Activated effector memory CD4-positive, alpha-beta T cell treated with anti-CD3 and anti-CD28 coated beads, Interleukin-2, amount 50 U/mL, for 16 hours (primary cell): ENCODE measurements around the gene EXD3.

Experiments
- DNase-seq: peaks from one replicate; pipeline ENCODE4 v3.0.0-alpha.2; 2020

Gene EXD3

GRCh38 chr9:137446851-137447471, 24.0 kb upstream of the EXD3 start:
- no peak for DNase-seq

- no peak for DNase-seq
Measured at GRCh38 chr9:137445930-137446431, 23.0 kb upstream of the EXD3 start.

GRCh38 chr9:137445275-137445807, 22.4 kb upstream of the EXD3 start:
- DNase-seq = peak; percentile 94

DNA sequence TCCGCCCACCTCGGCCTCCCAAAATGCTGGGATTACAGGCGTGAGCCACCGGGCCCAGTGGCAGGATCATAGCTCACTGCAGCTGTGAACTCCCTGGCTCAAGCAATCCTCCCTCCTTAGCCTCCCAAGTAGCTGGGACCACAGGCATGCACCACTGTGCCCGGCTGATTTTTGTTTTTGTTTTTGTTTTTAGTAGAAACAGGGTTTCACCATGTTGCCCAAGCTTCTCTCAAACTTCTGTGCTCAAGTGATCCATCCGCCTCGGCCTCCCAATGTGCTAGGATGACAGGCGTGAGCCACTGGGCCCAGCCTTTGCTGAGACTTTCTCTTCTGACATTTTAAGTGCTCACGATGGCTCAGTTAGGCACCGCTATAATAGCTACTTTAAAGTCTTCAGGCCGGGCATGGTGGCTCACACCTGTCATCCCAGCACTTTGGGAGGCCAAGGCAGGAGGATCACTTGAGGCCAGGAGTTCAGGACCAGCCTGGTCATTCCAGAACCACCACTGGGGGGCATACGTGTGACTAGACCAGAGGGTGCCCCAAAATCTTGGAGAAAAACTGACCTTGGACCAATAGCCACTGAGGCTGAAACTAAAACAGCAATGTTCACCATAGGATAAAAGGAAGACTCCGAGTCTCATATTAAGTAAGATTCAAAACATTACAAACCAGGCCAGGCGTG, 21.3 kb upstream of the EXD3 start:
- no peak for DNase-seq

DNA sequence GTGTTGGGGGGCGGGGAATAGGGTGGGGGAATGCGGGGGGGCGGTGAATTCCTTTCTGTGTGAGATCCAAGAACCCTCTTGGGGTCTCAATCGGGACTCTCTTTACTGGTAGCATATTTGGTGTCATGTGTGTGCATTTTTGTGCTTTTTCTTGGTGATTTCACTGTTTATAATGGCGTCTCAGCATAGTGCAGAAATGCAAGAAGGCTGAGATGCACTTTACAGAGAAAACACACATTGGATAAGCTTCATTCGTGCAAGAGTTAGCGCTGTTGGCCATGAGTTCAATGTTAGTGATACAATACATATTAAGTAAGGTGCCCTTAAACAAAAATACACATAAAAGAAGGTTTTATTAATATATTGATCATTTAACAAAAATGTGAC, 19.0 kb upstream of the EXD3 start:
- DNase-seq = no peak

GRCh38 chr9:137441289-137441934, 18.4 kb upstream of the EXD3 start, which contains the start of gene ENTPD8:
ENTPD8 (minus strand) TSS chr9:137441357; CDS start chr9:137438285, 3,072 bp downstream.
- no peak for DNase-seq

GRCh38 chr9:137439158-137439714, 16.3 kb upstream of the EXD3 start:
- DNase-seq = no peak

DNA sequence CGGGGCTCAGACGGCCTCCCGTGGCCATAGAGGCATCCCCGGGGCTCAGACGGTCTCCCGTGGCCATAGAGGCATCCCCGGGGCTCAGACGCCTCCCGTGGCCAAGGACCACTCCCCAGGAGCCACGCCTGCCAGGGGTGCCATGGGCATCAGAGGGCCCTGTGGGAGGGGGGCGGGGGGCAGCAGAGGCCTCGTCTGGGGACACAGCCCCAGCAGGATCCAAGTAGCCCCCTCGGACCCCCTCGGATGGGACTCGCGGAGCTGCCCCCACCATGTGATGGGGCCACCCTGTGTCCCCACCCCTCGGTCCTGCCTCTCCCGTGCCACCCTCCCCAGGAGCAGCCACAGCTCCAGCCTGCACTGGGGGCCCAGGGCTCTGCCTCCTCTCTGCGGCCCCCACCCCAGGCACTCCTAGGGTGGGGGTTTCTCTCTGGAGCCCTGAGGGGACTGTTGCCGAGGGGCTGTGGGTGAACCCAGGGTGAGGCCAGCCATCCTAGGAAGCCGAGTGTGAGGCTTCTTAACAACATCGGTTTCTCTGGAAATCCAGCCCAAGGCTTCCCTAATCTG, 15.7 kb upstream of the EXD3 start:
- DNase-seq = no peak

GRCh38 chr9:137437691-137438590, 15.0 kb upstream of the EXD3 start:
- DNase-seq = no peak

DNA sequence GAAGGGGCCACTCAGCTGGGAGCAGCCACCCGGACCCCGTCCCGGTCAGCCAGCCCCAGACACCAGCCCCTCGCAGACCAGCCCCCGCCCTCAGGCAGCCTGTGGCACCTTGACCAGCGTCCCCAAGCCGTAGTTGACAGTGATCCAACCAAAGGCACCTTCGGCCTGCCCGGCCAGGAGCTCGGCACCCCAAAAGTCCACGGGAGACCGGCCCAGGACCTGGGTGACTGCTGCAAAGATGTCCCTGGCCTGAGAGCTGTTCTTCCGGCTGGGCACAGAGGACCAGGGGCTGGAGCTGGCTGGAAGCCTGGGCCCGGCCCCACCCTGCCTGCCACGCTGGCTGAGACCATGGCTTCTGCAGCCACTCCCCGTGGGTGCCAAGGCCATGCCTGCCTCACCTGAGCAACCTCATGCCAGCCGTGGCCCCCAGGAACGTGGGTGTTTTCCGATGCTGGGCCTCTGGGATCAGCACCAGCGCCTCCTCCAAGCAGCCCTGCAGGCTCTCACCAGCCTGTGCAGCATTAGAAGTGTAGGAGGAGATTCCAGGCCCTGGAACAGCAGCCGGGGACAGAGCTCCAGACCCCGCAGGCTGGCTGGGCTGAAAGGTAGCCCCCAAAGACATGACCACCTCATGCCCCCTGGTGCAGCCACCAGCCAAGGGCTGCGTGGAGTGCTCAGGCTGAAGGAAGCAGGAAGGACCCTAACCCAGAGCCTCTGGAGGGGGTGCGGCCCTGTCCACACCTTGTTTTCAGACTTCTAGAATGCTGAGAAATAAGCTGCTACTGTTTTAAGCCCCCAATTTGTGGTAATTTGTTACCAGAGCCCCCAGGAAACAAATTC, 14.0 kb upstream of the EXD3 start:
- DNase-seq = no peak

- no peak for DNase-seq
Measured at GRCh38 chr9:137435980-137436760, 13.2 kb upstream of the EXD3 start.

DNA sequence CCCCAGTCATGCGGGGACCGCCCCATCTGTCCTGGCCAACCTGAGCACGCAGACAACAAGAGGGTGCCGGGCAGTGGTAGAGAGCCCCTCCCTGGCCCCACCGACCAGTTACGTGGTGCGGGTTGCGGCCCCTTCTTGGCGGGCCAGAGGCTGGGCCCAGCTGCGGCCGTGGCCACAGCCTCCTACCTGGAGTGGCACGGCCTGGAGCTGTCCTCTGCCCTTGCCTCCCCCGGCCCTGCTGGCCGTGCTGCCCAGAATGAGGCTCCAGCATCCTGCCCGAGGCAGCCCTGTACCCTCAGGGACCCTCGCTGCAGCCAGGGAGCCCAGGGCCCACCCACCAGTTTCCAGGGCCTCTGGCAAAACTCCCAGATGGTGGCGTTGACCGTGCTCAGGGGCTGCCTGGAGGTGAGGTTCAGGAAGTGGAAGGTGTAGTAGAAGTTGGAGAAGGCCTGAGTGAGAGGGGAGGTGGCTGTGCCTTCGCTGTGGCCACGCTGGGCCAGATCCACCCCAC, 12.5 kb upstream of the EXD3 start:
- DNase-seq = no peak

- no peak for DNase-seq
Measured at GRCh38 chr9:137434498-137435380, 11.8 kb upstream of the EXD3 start.

- no peak for DNase-seq
Measured at GRCh38 chr9:137433916-137434431, 11.0 kb upstream of the EXD3 start.

DNA sequence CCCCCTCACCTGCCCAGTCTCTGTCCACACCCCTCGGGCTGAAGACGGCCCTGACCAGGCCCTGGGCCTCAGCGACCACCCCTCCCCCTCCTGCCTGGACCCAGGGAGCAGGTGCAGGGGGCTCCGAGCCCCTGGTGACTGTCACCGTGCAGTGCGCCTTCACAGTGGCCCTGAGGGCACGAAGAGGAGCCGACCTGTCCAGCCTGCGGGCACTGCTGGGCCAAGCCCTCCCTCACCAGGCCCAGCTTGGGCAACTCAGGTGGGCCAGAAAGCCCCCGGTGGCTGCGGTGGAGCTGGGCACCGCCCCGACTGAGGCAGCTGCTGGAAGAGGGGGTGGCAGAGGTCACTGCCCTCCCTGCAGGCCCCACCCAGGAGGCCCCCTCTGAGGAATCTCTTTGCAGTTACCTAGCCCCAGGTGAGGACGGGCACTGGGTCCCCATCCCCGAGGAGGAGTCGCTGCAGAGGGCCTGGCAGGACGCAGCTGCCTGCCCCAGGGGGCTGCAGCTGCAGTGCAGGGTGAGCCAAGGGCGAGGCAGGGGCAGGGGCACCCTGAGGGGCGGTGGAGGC, 10.5 kb upstream of the EXD3 start:
- DNase-seq = no peak

DNA sequence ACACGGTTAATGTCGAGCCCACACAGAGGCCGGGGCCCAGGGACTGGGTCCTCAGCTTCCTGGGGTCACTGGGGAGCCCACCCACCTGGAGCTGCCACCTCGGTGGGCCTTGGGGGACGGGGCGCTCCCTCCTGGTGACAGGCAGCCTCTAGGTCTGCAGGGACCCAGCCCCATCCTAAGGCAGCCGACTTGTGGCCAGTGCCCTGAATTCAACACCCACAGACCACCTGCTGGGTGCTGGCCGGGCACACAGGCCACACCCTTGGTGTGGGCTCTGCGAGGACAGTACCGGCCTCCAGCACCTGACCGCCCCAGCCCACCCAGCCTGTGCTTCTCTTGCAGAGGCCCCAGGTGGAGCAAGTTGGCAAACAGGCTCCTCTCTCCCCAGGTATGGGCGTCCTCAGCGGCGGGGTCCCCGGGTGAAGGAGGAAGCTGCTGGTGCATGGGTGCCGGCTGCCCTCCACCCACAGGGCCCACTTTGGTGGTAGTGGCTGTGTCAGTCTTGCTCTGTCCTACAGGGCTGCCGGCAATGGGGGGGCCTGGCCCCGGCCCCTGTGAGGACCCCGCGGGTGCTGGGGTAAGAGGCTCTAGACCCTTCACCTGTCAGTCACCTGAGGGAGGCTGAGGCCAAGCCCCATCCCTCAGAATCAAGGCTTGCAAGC, 9.9 kb upstream of the EXD3 start:
- DNase-seq = no peak

DNA sequence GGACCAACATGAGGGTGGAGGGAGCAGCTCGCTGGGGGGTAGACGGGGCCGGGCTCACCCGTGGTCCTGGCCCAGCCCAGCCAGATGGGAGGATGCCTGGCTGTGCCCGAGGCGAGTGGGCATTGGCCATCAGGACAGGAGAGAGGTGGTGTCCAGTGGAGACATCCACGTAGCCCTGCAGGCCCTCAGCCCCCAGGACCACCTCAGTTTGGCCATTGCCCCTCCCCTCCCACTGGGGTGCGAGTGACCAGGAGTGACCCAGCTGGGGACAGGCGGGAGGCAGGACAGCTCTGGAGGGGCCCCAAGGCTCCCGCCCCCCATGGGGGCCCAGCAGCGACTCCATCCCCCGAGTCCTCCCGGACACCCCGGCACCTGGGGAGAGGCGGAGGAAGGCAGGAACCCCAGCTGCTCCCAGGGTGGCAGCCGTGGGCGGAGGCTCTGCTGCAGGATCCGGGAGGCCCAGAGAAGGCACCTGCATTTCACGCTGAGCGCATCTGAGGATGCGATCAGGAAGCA, 8.5 kb upstream of the EXD3 start:
- no peak for DNase-seq
